Heart left ventricle (tissue), 13 donors: ENCODE data around the gene SECTM1.

Experiments used
- POLR2A ChIP-seq, 2 donors: fragments of 450-650 bp; IDR thresholded peaks; one replicate each; pipeline ENCODE4 v1.6.1; 2017; ENCODE audit warnings: antibody characterized with exemption in 2 of 2, mild to moderate bottlenecking in 2 of 2, moderate library complexity in 2 of 2
- TF ChIP-seq, protein P1 (sequence below), 12 donors: fragments of 200-600 bp; sonication (generic) in 4 of 12; IDR thresholded peaks; one replicate each; pipeline versions ENCODE4 v1.5.0 to v1.8.0; 2018 to 2022; ENCODE audit warnings: antibody characterized with exemption in 12 of 12, mild to moderate bottlenecking in 5 of 12
- donor health status: ischemic (EF 13 %, LVEDD 7.1; RV severe dilation, severe dysfunction).
- donor health status: DM: no; HTN: yes; CAD: no.
- donor health status: DM: no; HTN: no; CAD: no.
- donor health status: ischemic (EF 25% LVEDD 6.9; RV normal size, moderate dysfunction).
- donor health status: ischemic (EF 25% LVEDD 5.7; RV mildly dilated, moderate dysfunction).
- donor health status: ischemic (EF 35%, LVEDD 5.7; RV mildly dilated, moderate dysfunction).
- donor health status: nonischemic (EF 11% LVEDD 7.7; RV severe dilation, severe dysfunction).
- donor health status: DM: yes; HTN: yes; CAD: no.
- donor health status: PGD.
- donor health status: ischemic (EF 29% LVEDD 5.4; RV normal size, mild dysfunction).
- donor health status: nonischemic (EF 23%, LVEDD 6.1; RV moderate dilation, normal function).

DNA sequence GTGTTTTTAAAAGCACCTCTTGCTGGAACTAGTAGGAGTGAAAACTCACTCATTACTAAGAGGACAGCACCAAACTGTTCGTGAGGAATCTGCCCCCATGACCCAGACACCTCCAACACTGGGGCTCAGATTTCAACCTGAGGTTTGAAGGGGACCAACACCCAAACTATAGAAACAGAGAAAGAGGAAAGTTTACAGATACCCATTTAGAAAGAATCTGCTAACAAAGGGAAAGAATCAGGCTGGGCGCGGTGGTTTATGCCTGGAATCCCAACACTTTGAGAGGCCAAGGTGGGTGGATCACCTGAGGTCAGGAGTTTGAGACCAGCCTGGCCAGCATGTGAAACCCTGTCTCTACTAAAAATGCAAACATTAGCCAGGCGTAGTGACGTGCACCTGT is 56.6 kb downstream of the SECTM1 start:
- TF ChIP-seq, protein P1, sequence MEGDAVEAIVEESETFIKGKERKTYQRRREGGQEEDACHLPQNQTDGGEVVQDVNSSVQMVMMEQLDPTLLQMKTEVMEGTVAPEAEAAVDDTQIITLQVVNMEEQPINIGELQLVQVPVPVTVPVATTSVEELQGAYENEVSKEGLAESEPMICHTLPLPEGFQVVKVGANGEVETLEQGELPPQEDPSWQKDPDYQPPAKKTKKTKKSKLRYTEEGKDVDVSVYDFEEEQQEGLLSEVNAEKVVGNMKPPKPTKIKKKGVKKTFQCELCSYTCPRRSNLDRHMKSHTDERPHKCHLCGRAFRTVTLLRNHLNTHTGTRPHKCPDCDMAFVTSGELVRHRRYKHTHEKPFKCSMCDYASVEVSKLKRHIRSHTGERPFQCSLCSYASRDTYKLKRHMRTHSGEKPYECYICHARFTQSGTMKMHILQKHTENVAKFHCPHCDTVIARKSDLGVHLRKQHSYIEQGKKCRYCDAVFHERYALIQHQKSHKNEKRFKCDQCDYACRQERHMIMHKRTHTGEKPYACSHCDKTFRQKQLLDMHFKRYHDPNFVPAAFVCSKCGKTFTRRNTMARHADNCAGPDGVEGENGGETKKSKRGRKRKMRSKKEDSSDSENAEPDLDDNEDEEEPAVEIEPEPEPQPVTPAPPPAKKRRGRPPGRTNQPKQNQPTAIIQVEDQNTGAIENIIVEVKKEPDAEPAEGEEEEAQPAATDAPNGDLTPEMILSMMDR (IDR thresholded peaks at IDR 0.05) = no peak
- TF ChIP-seq POLR2A (IDR thresholded peaks at IDR 0.05) = no peak
